Tibial nerve (tissue), 4 donors: ENCODE results near the gene TUBA1A. TPM values are rescaled to one million over a fixed set of nuclear protein-coding genes. Genes with fewer than 3 reads are reported as not detected.
"Not testable (repeated sequence)": the region's sequence is repeated elsewhere in the genome, so short reads cannot be mapped to it uniquely, and the experiment has no call there.

ENCODE experiments used
- DNase-seq, 2 donors: peaks; one replicate each; pipeline ENCODE4 v3.0.0-alpha.2; 2019; ENCODE audit warnings: low spot score in 2 of 2
- H3K27ac ChIP-seq, 4 donors: fragments of 200-600 bp; sonication (generic) in 3 of 4; one replicate each; pipeline ENCODE4 v1.5.1; 2017 to 2019; ENCODE audit warnings: mild to moderate bottlenecking in 1 of 4
- H3K27me3 ChIP-seq, 2 donors: fragments of 200-600 bp; sonication (generic) in 1 of 2; one replicate each; pipeline versions ENCODE4 v1.5.1 to v1.6.0; 2017 to 2019
- H3K36me3 ChIP-seq, 3 donors: fragments of 200-600 bp; sonication (generic); one replicate each; pipeline ENCODE4 v1.5.1; 2018 to 2019
- H3K4me1 ChIP-seq, 4 donors: fragments of 200-600 bp; sonication (generic) in 3 of 4; one replicate each; pipeline ENCODE4 v1.5.1; 2017 to 2019
- H3K4me3 ChIP-seq, 4 donors: fragments of 200-600 bp; sonication (generic) in 3 of 4; one replicate each; pipeline ENCODE4 v1.5.1; 2017 to 2019; ENCODE audit warnings: mild to moderate bottlenecking in 1 of 4, moderate library complexity in 1 of 4
- H3K9me3 ChIP-seq, 4 donors: fragments of 200-600 bp; sonication (generic) in 3 of 4; one replicate each; pipeline ENCODE4 v1.5.1; 2017 to 2019
- CTCF ChIP-seq, 5 experiments: fragments of 200-600 bp in 3 of 5; fragments of 450-650 bp in 2 of 5; sonication (generic) in 3 of 5; IDR thresholded peaks; one replicate each; pipeline ENCODE4 v1.5.1; 2016 to 2019; ENCODE audit warnings: antibody characterized with exemption in 5 of 5, mild to moderate bottlenecking in 3 of 5, moderate library complexity in 2 of 5
- EP300 ChIP-seq, 2 donors: sonication (generic); formaldehyde crosslinking; IDR thresholded peaks; one replicate each; pipeline ENCODE4 v1.6.1; 2017; ENCODE audit warnings: antibody characterized with exemption in 2 of 2, mild to moderate bottlenecking in 1 of 2
- POLR2A ChIP-seq, 2 donors: fragments of 450-650 bp; IDR thresholded peaks; one replicate each; pipeline ENCODE4 v1.6.1; 2017; ENCODE audit warnings: antibody characterized with exemption in 2 of 2, mild to moderate bottlenecking in 2 of 2, moderate library complexity in 2 of 2
- WGBS, 2 donors: methylation state at CpG; one replicate each; pipeline ENCODE4 v1.1.5; 2018; 5-methylcytosine and 5-hydroxymethylcytosine counted together
- total RNA-seq, 4 donors: library from RNA; depleted of rRNA; stranded (reverse); fragments of >200 nt; gene quantifications; one replicate each; pipeline ENCODE4 v1.1.0, GENCODE V29; 2016

The TUBA1A gene
- total RNA-seq, 4 donors from 2014 or later = 264 to 402 (median 307) TPM

GRCh38 chr12:49174218-49174617 lies 14.7 kb downstream of the TUBA1A start:
- peaks cover 0 to 5% (median 0%) of the 10 kb centered on the region in 4 donors for H3K9me3 ChIP-seq
- WGBS, 2 donors = 70 to 74% methylated on average over 5 of the region's 5 CpGs
- no peaks in the 10 kb centered on the region for H3K36me3 ChIP-seq
- TF ChIP-seq POLR2A (IDR thresholded peaks at IDR 0.05) (no peak), EP300 (IDR thresholded peaks at IDR 0.05) (no peak), CTCF (IDR thresholded peaks at IDR 0.05) (no peak)
- no peaks in the 10 kb centered on the region for H3K4me1 ChIP-seq
- no peaks in the 10 kb centered on the region for H3K27me3 ChIP-seq
- H3K4me3 ChIP-seq = no peak overlapping the region
- DNase-seq = no peak
- H3K27ac ChIP-seq = no peak overlapping the region

GRCh38 chr12:49170924-49171323 lies 18.0 kb downstream of the TUBA1A start:
- Histone ChIP-seq H3K36me3 (no peaks in the 10 kb centered on the region), H3K4me1 (no peaks in the 10 kb centered on the region), H3K9me3 (no peaks in the 10 kb centered on the region), H3K4me3 (no peak overlapping the region), H3K27me3 (no peaks in the 10 kb centered on the region), H3K27ac (no peak overlapping the region)
- no peak for TF ChIP-seq CTCF (IDR thresholded peaks at IDR 0.05)
- no peak for TF ChIP-seq POLR2A (IDR thresholded peaks at IDR 0.05)
- no peak for TF ChIP-seq EP300 (IDR thresholded peaks at IDR 0.05)
- DNase-seq = no peak

GRCh38 chr12:49165114-49165513 lies 23.8 kb downstream of the TUBA1A start:
- H3K36me3 ChIP-seq = no peaks in the 10 kb centered on the region
- no peak overlapping the region for H3K4me3 ChIP-seq
- DNase-seq = no peak
- TF ChIP-seq POLR2A (IDR thresholded peaks at IDR 0.05) (no peak), CTCF (IDR thresholded peaks at IDR 0.05) (no peak), EP300 (IDR thresholded peaks at IDR 0.05) (no peak)
- H3K27me3 ChIP-seq = no peaks in the 10 kb centered on the region
- no peaks in the 10 kb centered on the region for H3K9me3 ChIP-seq
- WGBS, 2 donors = 91 to 94% methylated on average over 2 of the region's 2 CpGs
- no peak overlapping the region for H3K27ac ChIP-seq
- no peaks in the 10 kb centered on the region for H3K4me1 ChIP-seq

GRCh38 chr12:49161901-49162300 lies 27.0 kb downstream of the TUBA1A start:
- not testable (repeated sequence) for H3K9me3 ChIP-seq, H3K27me3 ChIP-seq, DNase-seq, H3K4me1 ChIP-seq, H3K4me3 ChIP-seq, H3K36me3 ChIP-seq, H3K27ac ChIP-seq
- WGBS, 2 donors = 89 to 95% methylated on average over 4 of the region's 4 CpGs

- DNase-seq = no peak
These were observed 27.6 kb downstream of the TUBA1A start for GRCh38 chr12:49161092-49161795.

More at GRCh38 chr12:49161092-49161795, 27.6 kb downstream of the TUBA1A start:
- 73 to 75% methylated on average over 6 of the region's 6 CpGs for WGBS, 2 donors
- Histone ChIP-seq H3K4me1 (no peaks in the 10 kb centered on the region), H3K27ac (no peak overlapping the region), H3K27me3 (no peaks in the 10 kb centered on the region), H3K9me3 (no peaks in the 10 kb centered on the region), H3K36me3 (no peaks in the 10 kb centered on the region), H3K4me3 (no peak overlapping the region)
- no peak for TF ChIP-seq EP300 (IDR thresholded peaks at IDR 0.05)
- no peak for TF ChIP-seq POLR2A (IDR thresholded peaks at IDR 0.05)
- no peak for TF ChIP-seq CTCF (IDR thresholded peaks at IDR 0.05)
